Calu3 (cell line): Measurements from ENCODE around the gene SPRR2F. TPM values are rescaled to one million over a fixed set of nuclear protein-coding genes. Genes with fewer than 3 reads are reported as not detected.
A peak's percentile ranks its signal among the peaks of the same experiment; 100 is the strongest.
"Not testable (repeated sequence)": the region's sequence is repeated elsewhere in the genome, so short reads cannot be mapped to it uniquely, and the experiment has no call there.

Experiments used
- BruUV-seq: library from RNA; stranded (reverse); fragments of 400-500 nt; replicated peaks from 2 replicates; lab custom pipeline; 2021; lab: Mats Ljungman, UMichigan
- CTCF ChIA-PET: fragments of 300-600 bp; sonication (Branson Sonifier 250); formaldehyde crosslinking; loops from one replicate; lab custom pipeline; 2022; ENCODE audit warnings: antibody characterized with exemption; lab: Charles Lee
- DNase-seq: peaks from one replicate; pipeline ENCODE4 v3.0.0; 2022
- H3K27ac Mint-ChIP-seq: one replicate; pipeline ENCODE4 v1.8.0; 2022; ENCODE audit warnings: mixed read lengths; ENCODE audit not compliant: unreplicated experiment
- H3K27me3 Mint-ChIP-seq: one replicate; pipeline ENCODE4 v1.8.0; 2022; ENCODE audit warnings: mixed read lengths; ENCODE audit not compliant: unreplicated experiment
- H3K36me3 Mint-ChIP-seq: one replicate; pipeline ENCODE4 v1.8.0; 2022; ENCODE audit warnings: mild to moderate bottlenecking, moderate library complexity, mixed read lengths; ENCODE audit not compliant: insufficient read depth, unreplicated experiment
- H3K4me1 Mint-ChIP-seq: one replicate; pipeline ENCODE4 v1.8.0; 2022; ENCODE audit warnings: mild to moderate bottlenecking, low read depth, mixed read lengths; ENCODE audit not compliant: unreplicated experiment
- H3K4me3 Mint-ChIP-seq: one replicate; pipeline ENCODE4 v1.8.0; 2022; ENCODE audit warnings: mild to moderate bottlenecking, low read depth, moderate library complexity, mixed read lengths; ENCODE audit not compliant: unreplicated experiment
- H3K9me3 Mint-ChIP-seq: one replicate; pipeline ENCODE4 v1.8.0; 2022; ENCODE audit warnings: low read depth, mixed read lengths; ENCODE audit not compliant: unreplicated experiment
- CTCF ChIP-seq: fragments of 200-600 bp; IDR thresholded peaks from one replicate; pipeline ENCODE4 v1.8.0; 2022; ENCODE audit warnings: antibody characterized with exemption; ENCODE audit not compliant: unreplicated experiment
- intact Hi-C: fragments of 100-400 bp; cut with micrococcal nuclease; formaldehyde crosslinking; loops from one replicate; pipeline ENCODE4 v1.10.0; 2022; ENCODE audit not compliant: unreplicated experiment
- total RNA-seq: library from RNA; stranded (reverse); gene quantifications from 2 replicates; pipeline ENCODE4 v1.2.3, GENCODE V29; 2022

SPRR2F gene
- total RNA-seq, 1 experiment from 2014 or later, result not detected

- TF ChIP-seq CTCF, result no peak
- intact Hi-C loops, result no loop called here
- Mint-ChIP-seq H3K4me3 (no peak overlapping the region), H3K27me3 (no peaks in the 10 kb centered on the region), H3K9me3 (no peaks in the 10 kb centered on the region), H3K4me1 (peaks cover 23% of the 10 kb centered on the region), H3K27ac (no peak overlapping the region), H3K36me3 (peaks cover 5% of the 10 kb centered on the region)
- CTCF ChIA-PET, result interaction anchor here (0.6 kb wide), 1 partner anchor 610 kb away, joined by 4 read pairs; no protein-coding TSS in a partner anchor
- DNase-seq, result no peak
- BruUV-seq, result no TSS peak
Observed at GRCh38 chr1:153119491-153119971, 6.2 kb upstream of the SPRR2F start.

GRCh38 chr1:153115264-153115663 lies 1.9 kb upstream of the SPRR2F start:
- CTCF ChIA-PET, H3K27me3 Mint-ChIP-seq, H3K9me3 Mint-ChIP-seq, DNase-seq, BruUV-seq, H3K27ac Mint-ChIP-seq, H3K4me3 Mint-ChIP-seq, H3K4me1 Mint-ChIP-seq, intact Hi-C loops, H3K36me3 Mint-ChIP-seq: not testable (repeated sequence)

- CTCF ChIA-PET, H3K4me1 Mint-ChIP-seq, H3K36me3 Mint-ChIP-seq, H3K4me3 Mint-ChIP-seq, H3K27ac Mint-ChIP-seq, H3K27me3 Mint-ChIP-seq, DNase-seq, intact Hi-C loops, H3K9me3 Mint-ChIP-seq, BruUV-seq: not testable (repeated sequence)
Observed at GRCh38 chr1:153112454-153112853, 862 bp downstream of the SPRR2F start.

- H3K4me3 Mint-ChIP-seq, result no peak overlapping the region
- peak; percentile 80 for DNase-seq
- CTCF ChIA-PET, result no interaction called here
- H3K9me3 Mint-ChIP-seq, result no peaks in the 10 kb centered on the region
- peaks cover 59% of the 10 kb centered on the region for H3K4me1 Mint-ChIP-seq
- H3K36me3 Mint-ChIP-seq, result no peaks in the 10 kb centered on the region
- intact Hi-C loops, result loop anchor here (2.0 kb wide), 1 partner anchor 41 kb away; no protein-coding TSS in a partner anchor
- BruUV-seq, result no TSS peak
- H3K27me3 Mint-ChIP-seq, result no peaks in the 10 kb centered on the region
- TF ChIP-seq CTCF, result no peak
- peak overlapping the region; percentile 94 for H3K27ac Mint-ChIP-seq
Observed at GRCh38 chr1:153100245-153100644, 13.1 kb downstream of the SPRR2F start.

GRCh38 chr1:153099461-153100045 lies 13.8 kb downstream of the SPRR2F start:
- DNase-seq, result peak; percentile 26
- CTCF ChIA-PET, result no interaction called here
- H3K4me1 Mint-ChIP-seq, result peaks cover 66% of the 10 kb centered on the region
- intact Hi-C loops, result loop anchor here (2.0 to 5.0 kb wide), 3 partner anchors 41 to 192 kb away; partner anchors contain the start of gene IVL
- H3K27ac Mint-ChIP-seq, result peak overlapping the region; percentile 94
- no peaks in the 10 kb centered on the region for H3K36me3 Mint-ChIP-seq
- TF ChIP-seq CTCF, result no peak
- H3K4me3 Mint-ChIP-seq, result peak overlapping the region; percentile 36
- no peaks in the 10 kb centered on the region for H3K27me3 Mint-ChIP-seq
- H3K9me3 Mint-ChIP-seq, result no peaks in the 10 kb centered on the region
- TSS peak; percentile 44 for BruUV-seq
